HepG2 (cell line): ENCODE data around the gene GNG3. TPM values are rescaled to one million over a fixed set of nuclear protein-coding genes. Genes with fewer than 3 reads are reported as not detected.

Experiments
- ARID2 ChIP-seq: sonication (generic); formaldehyde crosslinking; IDR thresholded peaks from 2 replicates; pipeline ENCODE4 v1.8.1; 2022; ENCODE audit warnings: mild to moderate bottlenecking, missing genetic modification reagents, borderline replicate concordance
- BHLHE40 ChIP-seq: IDR thresholded peaks from 2 replicates; pipeline ENCODE4 v1.6.1; 2011; ENCODE audit warnings: low read length, improper control_type of control experiment
- HDAC1 ChIP-seq: sonication (generic); formaldehyde crosslinking; IDR thresholded peaks from 2 replicates; pipeline ENCODE4 v1.5.1; 2020; ENCODE audit warnings: mild to moderate bottlenecking, missing genetic modification reagents
- HMG20B ChIP-seq: conservative IDR thresholded peaks from 2 replicates; pipeline ENCODE4 v1.6.1; 2016; ENCODE audit warnings: missing genetic modification reagents, missing compliant biosample characterization
- HNF4A ChIP-seq: sonication (generic); formaldehyde crosslinking; IDR thresholded peaks from 2 replicates; pipeline ENCODE4 v1.4.0; 2020; ENCODE audit warnings: missing genetic modification reagents
- IRF2 ChIP-seq: IDR thresholded peaks from 2 replicates; pipeline ENCODE4 v1.6.1; 2018; ENCODE audit warnings: missing genetic modification reagents, missing compliant biosample characterization
- JUN ChIP-seq: sonication (generic); formaldehyde crosslinking; IDR thresholded peaks from 2 replicates; pipeline ENCODE4 v1.4.0; 2020; ENCODE audit warnings: mild to moderate bottlenecking, missing genetic modification reagents
- KLF12 ChIP-seq: sonication (generic); formaldehyde crosslinking; IDR thresholded peaks from 2 replicates; pipeline ENCODE4 v1.4.0; 2020; ENCODE audit warnings: missing genetic modification reagents, borderline replicate concordance
- KLF6 ChIP-seq: IDR thresholded peaks from 2 replicates; pipeline ENCODE4 v1.8.0; 2016; ENCODE audit warnings: missing biosample characterization, missing genetic modification reagents
- NFIB ChIP-seq: sonication (generic); formaldehyde crosslinking; IDR thresholded peaks from 2 replicates; pipeline ENCODE4 v1.9.0; 2021; ENCODE audit warnings: missing genetic modification reagents, mild to moderate bottlenecking, borderline replicate concordance
- PHF20 ChIP-seq: sonication (generic); formaldehyde crosslinking; IDR thresholded peaks from 2 replicates; pipeline ENCODE4 v1.5.0; 2020; ENCODE audit warnings: mild to moderate bottlenecking, missing genetic modification reagents
- RXRB ChIP-seq: IDR thresholded peaks from 2 replicates; pipeline ENCODE4 v1.6.1; 2016; ENCODE audit warnings: borderline replicate concordance, missing genetic modification reagents, missing compliant biosample characterization
- SP140L ChIP-seq: sonication (generic); formaldehyde crosslinking; IDR thresholded peaks from 2 replicates; pipeline ENCODE4 v1.4.0; 2020; ENCODE audit warnings: missing genetic modification reagents, borderline replicate concordance
- SPEN ChIP-seq: sonication (generic); formaldehyde crosslinking; IDR thresholded peaks from 2 replicates; pipeline ENCODE4 v1.5.1; 2020; ENCODE audit warnings: low read depth, mild to moderate bottlenecking, missing genetic modification reagents
- TRIM24 ChIP-seq: sonication (generic); formaldehyde crosslinking; IDR thresholded peaks from 2 replicates; pipeline ENCODE4 v1.8.0; 2022; ENCODE audit warnings: mild to moderate bottlenecking, missing genetic modification reagents
- polyA plus RNA-seq, 8 experiments: library from polyadenylated mRNA; depleted of rRNA in 3 of 8; stranded (reverse) in 7 of 8; unstranded in 1 of 8; fragments of >200 nt; fragmentation: Illumina TruSeq in 4 of 8; extraction: Trizol in 4 of 8; gene quantifications; 2 replicates each; pipeline versions ENCODE4 v1.2.1 to v1.2.3, GENCODE V29; 2011 to 2016; ENCODE audit warnings: low read depth in 4 of 8, missing spikeins in 1 of 8, mixed read lengths in 1 of 8; ENCODE audit not compliant: insufficient read depth in 1 of 8
- total RNA-seq, 5 experiments: library from RNA; depleted of rRNA; stranded (reverse); fragments of >200 nt; fragmentation: Illumina TruSeq; extraction: Trizol; gene quantifications; 2 replicates each; pipeline ENCODE4 v1.2.3, GENCODE V29; 2016; ENCODE audit warnings: low read depth in 1 of 5
- TF ChIP-seq, protein P1 (sequence below), 2 experiments: sonication (generic) in 1 of 2; formaldehyde crosslinking in 1 of 2; IDR thresholded peaks; 2 replicates each; pipeline versions ENCODE4 v1.5.1 to v1.6.1; 2011 to 2020; ENCODE audit warnings: borderline replicate concordance in 1 of 2, low read depth in 1 of 2, low read length in 1 of 2, mild to moderate bottlenecking in 1 of 2, missing genetic modification reagents in 1 of 2, moderate library complexity in 1 of 2
- TF ChIP-seq, protein P2 (sequence below): sonication (generic); formaldehyde crosslinking; IDR thresholded peaks from 2 replicates; pipeline ENCODE4 v1.4.0; 2020; ENCODE audit warnings: low read depth, mild to moderate bottlenecking, missing genetic modification reagents
- TF ChIP-seq, protein P3 (sequence below): sonication (generic); formaldehyde crosslinking; IDR thresholded peaks from 2 replicates; pipeline ENCODE4 v1.5.0; 2020; ENCODE audit warnings: mild to moderate bottlenecking, missing genetic modification reagents
- TF ChIP-seq, protein P4 (sequence below): sonication (generic); formaldehyde crosslinking; IDR thresholded peaks from 2 replicates; pipeline ENCODE4 v1.8.0; 2022; ENCODE audit warnings: missing genetic modification reagents, low read depth, mild to moderate bottlenecking, borderline replicate concordance
- TF ChIP-seq, protein P5 (sequence below): sonication (generic); formaldehyde crosslinking; IDR thresholded peaks from 2 replicates; pipeline ENCODE4 v1.5.1; 2020; ENCODE audit warnings: missing genetic modification reagents, mild to moderate bottlenecking, borderline replicate concordance

GNG3 gene
- total and polyA plus RNA-seq, 2 of the 13 experiments (the other 11 are each of a cell fraction or from before 2014, with no cell fraction given) = not detected

DNA sequence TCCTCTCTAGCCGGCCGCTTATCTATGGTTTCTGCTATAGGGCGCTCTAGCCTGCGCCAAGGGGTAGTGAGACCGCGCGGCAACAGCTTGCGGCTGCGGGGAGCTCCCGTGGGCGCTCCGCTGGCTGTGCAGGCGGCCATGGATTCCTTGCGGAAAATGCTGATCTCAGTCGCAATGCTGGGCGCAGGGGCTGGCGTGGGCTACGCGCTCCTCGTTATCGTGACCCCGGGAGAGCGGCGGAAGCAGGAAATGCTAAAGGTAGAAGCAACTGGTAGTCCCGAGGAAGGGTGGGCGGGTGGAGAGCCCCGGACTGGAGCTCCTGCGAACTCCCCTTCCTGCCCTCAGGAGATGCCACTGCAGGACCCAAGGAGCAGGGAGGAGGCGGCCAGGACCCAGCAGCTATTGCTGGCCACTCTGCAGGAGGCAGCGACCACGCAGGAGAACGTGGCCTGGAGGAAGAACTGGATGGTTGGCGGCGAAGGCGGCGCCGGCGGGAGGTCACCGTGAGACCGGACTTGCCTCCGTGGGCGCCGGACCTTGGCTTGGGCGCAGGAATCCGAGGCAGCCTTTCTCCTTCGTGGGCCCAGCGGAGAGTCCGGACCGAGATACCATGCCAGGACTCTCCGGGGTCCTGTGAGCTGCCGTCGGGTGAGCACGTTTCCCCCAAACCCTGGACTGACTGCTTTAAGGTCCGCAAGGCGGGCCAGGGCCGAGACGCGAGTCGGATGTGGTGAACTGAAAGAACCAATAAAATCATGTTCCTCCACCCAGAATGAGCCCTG lies 35.7 kb upstream of the GNG3 start, which contains the start of the genes LBHD1 and UQCC3 (continued):
- TF ChIP-seq ARID2 (CRISPR knock-in tag) (peak; percentile 74; the same call in 1 of the 2 replicates), SPEN (peak; percentile 92), RXRB (0 out of 2 replicates have a peak, but pooled peaks have one; percentile 44), HMG20B (CRISPR knock-in tag) (peak; percentile 34; the same call in 1 of the 2 replicates), IRF2 (CRISPR knock-in tag) (no peak; the same call in 1 of the 2 replicates), TRIM24 (no peak), SP140L (no peak), KLF12 (CRISPR knock-in tag) (peak; percentile 39; the same call in 1 of the 2 replicates), HNF4A (CRISPR knock-in tag) (no peak), KLF6 (CRISPR knock-in tag) (0 out of 2 replicates have a peak, but pooled peaks have one; percentile 73), JUN (CRISPR knock-in tag) (no peak), PHF20 (CRISPR knock-in tag) (peak; percentile 91), NFIB (no peak), BHLHE40 (no peak), HDAC1 (CRISPR knock-in tag) (peak; percentile 68; the same call in 1 of the 2 replicates)
- TF ChIP-seq, protein P1, sequence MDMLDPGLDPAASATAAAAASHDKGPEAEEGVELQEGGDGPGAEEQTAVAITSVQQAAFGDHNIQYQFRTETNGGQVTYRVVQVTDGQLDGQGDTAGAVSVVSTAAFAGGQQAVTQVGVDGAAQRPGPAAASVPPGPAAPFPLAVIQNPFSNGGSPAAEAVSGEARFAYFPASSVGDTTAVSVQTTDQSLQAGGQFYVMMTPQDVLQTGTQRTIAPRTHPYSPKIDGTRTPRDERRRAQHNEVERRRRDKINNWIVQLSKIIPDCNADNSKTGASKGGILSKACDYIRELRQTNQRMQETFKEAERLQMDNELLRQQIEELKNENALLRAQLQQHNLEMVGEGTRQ (IDR thresholded peaks at IDR 0.05; ENCODE audit: low read depth, low read length) = no peak
- TF ChIP-seq, protein P1 (CRISPR knock-in tag; IDR thresholded peaks at IDR 0.05; ENCODE audit: borderline replicate concordance) = peak; percentile 22; the same call in 1 of the 2 replicates
- TF ChIP-seq, protein P2, sequence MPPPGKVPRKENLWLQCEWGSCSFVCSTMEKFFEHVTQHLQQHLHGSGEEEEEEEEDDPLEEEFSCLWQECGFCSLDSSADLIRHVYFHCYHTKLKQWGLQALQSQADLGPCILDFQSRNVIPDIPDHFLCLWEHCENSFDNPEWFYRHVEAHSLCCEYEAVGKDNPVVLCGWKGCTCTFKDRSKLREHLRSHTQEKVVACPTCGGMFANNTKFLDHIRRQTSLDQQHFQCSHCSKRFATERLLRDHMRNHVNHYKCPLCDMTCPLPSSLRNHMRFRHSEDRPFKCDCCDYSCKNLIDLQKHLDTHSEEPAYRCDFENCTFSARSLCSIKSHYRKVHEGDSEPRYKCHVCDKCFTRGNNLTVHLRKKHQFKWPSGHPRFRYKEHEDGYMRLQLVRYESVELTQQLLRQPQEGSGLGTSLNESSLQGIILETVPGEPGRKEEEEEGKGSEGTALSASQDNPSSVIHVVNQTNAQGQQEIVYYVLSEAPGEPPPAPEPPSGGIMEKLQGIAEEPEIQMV (CRISPR knock-in tag) = no peak
- TF ChIP-seq, protein P3, sequence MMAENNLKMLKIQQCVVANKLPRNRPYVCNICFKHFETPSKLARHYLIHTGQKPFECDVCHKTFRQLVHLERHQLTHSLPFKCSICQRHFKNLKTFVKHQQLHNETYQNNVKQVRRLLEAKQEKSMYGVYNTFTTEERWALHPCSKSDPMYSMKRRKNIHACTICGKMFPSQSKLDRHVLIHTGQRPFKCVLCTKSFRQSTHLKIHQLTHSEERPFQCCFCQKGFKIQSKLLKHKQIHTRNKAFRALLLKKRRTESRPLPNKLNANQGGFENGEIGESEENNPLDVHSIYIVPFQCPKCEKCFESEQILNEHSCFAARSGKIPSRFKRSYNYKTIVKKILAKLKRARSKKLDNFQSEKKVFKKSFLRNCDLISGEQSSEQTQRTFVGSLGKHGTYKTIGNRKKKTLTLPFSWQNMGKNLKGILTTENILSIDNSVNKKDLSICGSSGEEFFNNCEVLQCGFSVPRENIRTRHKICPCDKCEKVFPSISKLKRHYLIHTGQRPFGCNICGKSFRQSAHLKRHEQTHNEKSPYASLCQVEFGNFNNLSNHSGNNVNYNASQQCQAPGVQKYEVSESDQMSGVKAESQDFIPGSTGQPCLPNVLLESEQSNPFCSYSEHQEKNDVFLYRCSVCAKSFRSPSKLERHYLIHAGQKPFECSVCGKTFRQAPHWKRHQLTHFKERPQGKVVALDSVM (CRISPR knock-in tag) = no peak
- TF ChIP-seq, protein P4, sequence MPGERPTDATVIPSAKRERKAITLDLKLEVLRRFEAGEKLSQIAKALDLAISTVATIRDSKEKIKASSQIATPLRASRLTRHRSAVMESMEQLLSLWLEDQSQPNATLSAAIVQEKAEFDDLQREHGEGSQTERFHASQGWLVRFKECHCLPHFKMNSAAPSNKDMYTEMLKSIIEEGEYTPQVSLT (CRISPR knock-in tag) = no peak
- TF ChIP-seq, protein P5, sequence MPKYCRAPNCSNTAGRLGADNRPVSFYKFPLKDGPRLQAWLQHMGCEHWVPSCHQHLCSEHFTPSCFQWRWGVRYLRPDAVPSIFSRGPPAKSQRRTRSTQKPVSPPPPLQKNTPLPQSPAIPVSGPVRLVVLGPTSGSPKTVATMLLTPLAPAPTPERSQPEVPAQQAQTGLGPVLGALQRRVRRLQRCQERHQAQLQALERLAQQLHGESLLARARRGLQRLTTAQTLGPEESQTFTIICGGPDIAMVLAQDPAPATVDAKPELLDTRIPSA = peak; percentile 67; the same call in 1 of the 2 replicates
